ENCODE data around the gene SLC35E4.
"Not testable (repeated sequence)": the region's sequence is repeated elsewhere in the genome, so short reads cannot be mapped to it uniquely, and the experiment has no call there.

The SLC35E4 gene

GRCh38 chr22:30646518-30647160 is 11.1 kb downstream of the SLC35E4 start:
- no peak overlapping the region for H3K27ac ChIP-seq
- DNase-seq (ENCODE audit: low read depth, low spot score): no peak

- no peak for DNase-seq (ENCODE audit: low read depth, low spot score)
- no peak overlapping the region for H3K27ac ChIP-seq
These were observed 12.0 kb downstream of the SLC35E4 start for GRCh38 chr22:30647536-30647935.

GRCh38 chr22:30648825-30649224 is 13.2 kb downstream of the SLC35E4 start:
- peak overlapping the region; percentile 46 for H3K27ac ChIP-seq

GRCh38 chr22:30649430-30650007 is 13.9 kb downstream of the SLC35E4 start:
- peak overlapping the region; percentile 46 for H3K27ac ChIP-seq
- DNase-seq (ENCODE audit: low read depth, low spot score): peak; percentile 65

More at GRCh38 chr22:30648825-30649224, 13.2 kb downstream of the SLC35E4 start:
- no peak for DNase-seq (ENCODE audit: low read depth, low spot score)

GRCh38 chr22:30650508-30651116 is 15.0 kb downstream of the SLC35E4 start:
- H3K27ac ChIP-seq: no peak overlapping the region

GRCh38 chr22:30652852-30653251 is 17.3 kb downstream of the SLC35E4 start:
- no peak for DNase-seq (ENCODE audit: low read depth, low spot score)
- H3K27ac ChIP-seq: no peak overlapping the region

More at GRCh38 chr22:30650508-30651116, 15.0 kb downstream of the SLC35E4 start:
- DNase-seq (ENCODE audit: low read depth, low spot score): no peak

- H3K27ac ChIP-seq: no peak overlapping the region
- DNase-seq (ENCODE audit: low read depth, low spot score): no peak
These were observed 18.8 kb downstream of the SLC35E4 start for GRCh38 chr22:30654361-30654760.

GRCh38 chr22:30655532-30655931 is 20.0 kb downstream of the SLC35E4 start:
- no peak for DNase-seq (ENCODE audit: low read depth, low spot score)
- no peak overlapping the region for H3K27ac ChIP-seq

- no peak overlapping the region for H3K27ac ChIP-seq
- DNase-seq (ENCODE audit: low read depth, low spot score): no peak
These were observed 26.5 kb downstream of the SLC35E4 start for GRCh38 chr22:30662040-30662439.

GRCh38 chr22:30664798-30665197 is 29.2 kb downstream of the SLC35E4 start:
- no peak overlapping the region for H3K27ac ChIP-seq
- DNase-seq (ENCODE audit: low read depth, low spot score): no peak

GRCh38 chr22:30665266-30665665 is 29.7 kb downstream of the SLC35E4 start:
- no peak for DNase-seq (ENCODE audit: low read depth, low spot score)
- H3K27ac ChIP-seq: no peak overlapping the region

GRCh38 chr22:30665786-30666185 is 30.2 kb downstream of the SLC35E4 start:
- no peak for DNase-seq (ENCODE audit: low read depth, low spot score)
- no peak overlapping the region for H3K27ac ChIP-seq

GRCh38 chr22:30667107-30667493 is 31.5 kb downstream of the SLC35E4 start:
- no peak overlapping the region for H3K27ac ChIP-seq
- no peak for DNase-seq (ENCODE audit: low read depth, low spot score)

- no peak within 1 kb of the TSS for H3K27ac ChIP-seq
These were observed 32.2 kb downstream of the SLC35E4 start, which contains the start of gene DUSP18 for GRCh38 chr22:30667494-30668385. Gene DUSP18 (minus strand): TSS chr22:30667875. CDS start chr22:30664003, 3,872 bp downstream.

GRCh38 chr22:30668386-30668710 is 32.8 kb downstream of the SLC35E4 start:
- H3K27ac ChIP-seq: no peak overlapping the region
- no peak for DNase-seq (ENCODE audit: low read depth, low spot score)

More at GRCh38 chr22:30667494-30668385, 32.2 kb downstream of the SLC35E4 start, which contains the start of gene DUSP18:
- DNase-seq (ENCODE audit: low read depth, low spot score): peak; percentile 39

- H3K27ac ChIP-seq: no peak overlapping the region
- no peak for DNase-seq (ENCODE audit: low read depth, low spot score)
These were observed 35.5 kb downstream of the SLC35E4 start for GRCh38 chr22:30671071-30671470.

- H3K27ac ChIP-seq: no peak overlapping the region
- DNase-seq (ENCODE audit: low read depth, low spot score): no peak
These were observed 37.6 kb downstream of the SLC35E4 start for GRCh38 chr22:30673136-30673535.

GRCh38 chr22:30674482-30674881 is 38.9 kb downstream of the SLC35E4 start:
- no peak for DNase-seq (ENCODE audit: low read depth, low spot score)
- H3K27ac ChIP-seq: no peak overlapping the region

- H3K27ac ChIP-seq: no peak overlapping the region
These were observed 39.9 kb downstream of the SLC35E4 start for GRCh38 chr22:30675436-30675835.

GRCh38 chr22:30676565-30676964 is 41.0 kb downstream of the SLC35E4 start:
- not testable (repeated sequence) for DNase-seq (ENCODE audit: low read depth, low spot score); H3K27ac ChIP-seq

More at GRCh38 chr22:30675436-30675835, 39.9 kb downstream of the SLC35E4 start:
- no peak for DNase-seq (ENCODE audit: low read depth, low spot score)

Measured in epithelial cell of prostate (primary cell).